KMS-11 (cell line): Measurements from ENCODE around the gene CNGB1.

Experiments
- H2AFZ ChIP-seq: fragments of 200-600 bp; sonication (generic); 2 replicates; pipeline ENCODE4 v1.6.1; 2016; ENCODE audit warnings: antibody characterized with exemption, mixed run types, low read depth
- H3K27ac ChIP-seq: fragments of 200-600 bp; sonication (generic); 2 replicates; pipeline ENCODE4 v1.6.1; 2016; ENCODE audit warnings: mild to moderate bottlenecking, mixed run types
- H3K27me3 ChIP-seq: fragments of 200-600 bp; sonication (generic); 2 replicates; pipeline ENCODE4 v1.6.1; 2017; ENCODE audit warnings: mild to moderate bottlenecking, low read depth, mixed run types, moderate library complexity; ENCODE audit not compliant: insufficient read depth
- H3K36me3 ChIP-seq: fragments of 200-600 bp; sonication (generic); 2 replicates; pipeline ENCODE4 v1.6.1; 2017; ENCODE audit warnings: mild to moderate bottlenecking, mixed run types; ENCODE audit not compliant: insufficient read depth
- H3K4me1 ChIP-seq: fragments of 200-600 bp; sonication (generic); 2 replicates; pipeline ENCODE4 v1.6.1; 2016; ENCODE audit warnings: mild to moderate bottlenecking, low read depth, mixed run types; ENCODE audit not compliant: poor library complexity, severe bottlenecking
- H3K4me2 ChIP-seq: fragments of 200-600 bp; sonication (generic); 2 replicates; pipeline ENCODE4 v1.7.0; 2016; ENCODE audit warnings: mild to moderate bottlenecking, mixed run types
- H3K4me3 ChIP-seq: fragments of 200-600 bp; sonication (generic); IDR thresholded peaks from 2 replicates; pipeline ENCODE4 v1.6.1; 2017; ENCODE audit warnings: low read depth, low read length, mixed read lengths; ENCODE audit not compliant: insufficient read depth
- H3K79me2 ChIP-seq: fragments of 200-600 bp; sonication (generic); 2 replicates; pipeline ENCODE4 v1.6.1; 2016; ENCODE audit warnings: low read depth, mixed run types; ENCODE audit not compliant: insufficient read depth
- H3K9ac ChIP-seq: fragments of 200-600 bp; sonication (generic); 2 replicates; pipeline ENCODE4 v1.6.1; 2016; ENCODE audit warnings: mild to moderate bottlenecking, mixed run types
- H4K20me1 ChIP-seq: fragments of 200-600 bp; sonication (generic); 2 replicates; pipeline ENCODE4 v1.6.1; 2016; ENCODE audit warnings: mild to moderate bottlenecking, mixed run types; ENCODE audit not compliant: insufficient read depth
- CTCF ChIP-seq: fragments of 200-600 bp; sonication (generic); conservative IDR thresholded peaks from 2 replicates; pipeline ENCODE4 v1.6.1; 2017; ENCODE audit warnings: low read depth, mild to moderate bottlenecking, antibody characterized with exemption, low read length, moderate library complexity, mixed read lengths

The CNGB1 gene

GRCh38 chr16:57977418-57978069, 6.6 kb upstream of the CNGB1 start:
- Histone ChIP-seq H3K4me1 (peaks cover 26% of the 10 kb centered on the region), H2AFZ (no peak overlapping the region), H3K27me3 (no peaks in the 10 kb centered on the region), H3K9ac (no peak overlapping the region), H3K36me3 (no peaks in the 10 kb centered on the region), H4K20me1 (no peaks in the 10 kb centered on the region), H3K4me3 (no peak overlapping the region), H3K4me2 (no peak overlapping the region), H3K27ac (no peak overlapping the region), H3K79me2 (no peaks in the 10 kb centered on the region)
- TF ChIP-seq CTCF: no peak

DNA sequence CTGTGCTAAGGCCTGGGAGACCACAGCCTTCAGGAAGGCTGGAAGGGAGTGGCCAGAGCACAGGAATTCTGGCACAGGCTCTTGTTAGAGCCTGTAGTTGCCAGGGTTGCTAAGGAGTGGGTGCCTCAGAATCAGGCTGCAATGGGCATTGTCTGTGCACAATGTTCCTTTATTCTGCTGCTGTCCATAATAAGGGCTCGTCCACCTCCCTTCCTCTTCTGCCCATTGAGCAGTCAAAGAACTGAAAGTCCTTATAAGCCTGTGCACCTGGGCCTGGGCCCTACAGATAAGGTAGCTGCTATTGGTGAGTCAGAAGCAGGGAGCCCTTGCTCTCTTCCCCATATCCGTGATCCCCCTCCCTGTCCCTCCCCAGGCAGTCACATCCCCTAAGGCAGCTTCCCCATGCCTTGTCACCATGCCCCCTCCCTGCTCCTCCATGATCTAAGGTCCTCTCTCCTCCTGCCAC, 5.4 kb upstream of the CNGB1 start:
- Histone ChIP-seq H3K36me3 (no peaks in the 10 kb centered on the region), H3K9ac (no peak overlapping the region), H3K79me2 (no peaks in the 10 kb centered on the region), H3K4me1 (peaks cover 14% of the 10 kb centered on the region), H3K27me3 (no peaks in the 10 kb centered on the region), H3K4me2 (no peak overlapping the region), H4K20me1 (no peaks in the 10 kb centered on the region), H2AFZ (no peak overlapping the region), H3K4me3 (no peak overlapping the region), H3K27ac (no peak overlapping the region)
- no peak for TF ChIP-seq CTCF

DNA sequence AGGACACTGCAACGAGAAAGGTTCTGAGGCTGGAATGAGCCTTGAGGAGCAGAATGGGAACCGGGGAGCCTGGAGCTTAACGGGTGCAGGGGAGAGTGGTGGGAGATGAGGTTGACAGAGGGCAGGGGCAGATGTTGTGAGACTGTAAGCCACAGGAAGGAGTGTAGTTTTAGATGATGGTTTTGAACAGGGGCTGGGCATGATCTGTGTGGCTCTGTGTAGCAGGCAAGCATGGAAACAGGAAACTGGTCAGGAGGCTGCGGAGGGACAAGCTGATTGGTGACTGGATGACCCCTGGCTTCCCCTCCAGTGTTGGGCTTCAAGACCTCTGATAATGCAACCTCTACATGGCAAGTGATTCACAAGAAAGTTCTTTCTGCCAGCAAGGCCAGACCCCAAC, 1.4 kb upstream of the CNGB1 start:
- Histone ChIP-seq H3K27ac (no peak overlapping the region), H3K4me2 (no peak overlapping the region), H3K9ac (no peak overlapping the region), H2AFZ (no peak overlapping the region), H3K4me1 (peaks cover 11% of the 10 kb centered on the region), H3K27me3 (no peaks in the 10 kb centered on the region), H3K4me3 (no peak overlapping the region), H4K20me1 (no peaks in the 10 kb centered on the region), H3K79me2 (no peaks in the 10 kb centered on the region), H3K36me3 (no peaks in the 10 kb centered on the region)
- no peak for TF ChIP-seq CTCF

GRCh38 chr16:57971848-57972247, 920 bp upstream of the CNGB1 start:
- Histone ChIP-seq H3K9ac (no peak overlapping the region), H3K4me1 (peaks cover 11% of the 10 kb centered on the region), H3K36me3 (no peaks in the 10 kb centered on the region), H4K20me1 (no peaks in the 10 kb centered on the region), H3K4me2 (no peak overlapping the region), H3K79me2 (no peaks in the 10 kb centered on the region), H3K4me3 (no peak overlapping the region), H3K27me3 (no peaks in the 10 kb centered on the region), H3K27ac (no peak overlapping the region), H2AFZ (no peak overlapping the region)
- TF ChIP-seq CTCF: no peak
